ENCODE results near the gene EYA2. TPM values are rescaled to one million over a fixed set of nuclear protein-coding genes. Genes with fewer than 3 reads are reported as not detected.

The EYA2 gene
- total RNA-seq, 4 donors from 2014 or later = 0.47 to 4.1 (median 2.2) TPM

DNA sequence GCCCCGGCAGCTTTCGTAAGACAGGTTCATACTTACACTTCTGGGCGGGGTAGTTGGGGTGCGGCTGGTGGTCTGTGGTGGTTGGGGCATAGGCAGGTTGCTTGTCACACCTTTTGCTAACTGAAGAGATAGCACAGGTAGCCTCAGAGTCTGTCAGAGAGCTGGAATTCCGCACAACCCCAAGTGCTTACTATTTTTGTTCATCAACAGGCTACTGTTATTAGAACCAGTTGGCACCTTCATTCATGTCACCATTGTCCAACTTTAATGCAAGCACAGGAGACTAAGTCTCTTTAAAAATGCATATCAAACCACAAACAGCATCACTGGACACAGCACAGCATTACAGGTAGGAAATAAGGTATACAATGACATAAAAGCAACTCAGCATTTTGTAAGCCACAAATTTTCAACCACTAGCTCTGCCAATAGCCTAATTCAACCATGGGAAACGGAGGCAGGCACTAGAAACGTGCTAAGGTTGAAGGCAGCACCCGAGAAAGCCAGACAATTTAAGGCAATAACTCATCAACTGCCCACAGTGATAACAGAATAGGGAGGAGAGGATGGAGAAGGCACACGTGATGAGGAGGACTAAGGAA is 318.1 kb downstream of the EYA2 start:
- peaks cover 0 to 99% of the 10 kb centered on the region in 2 donors for H3K36me3 ChIP-seq
- WGBS, 2 donors (ENCODE audit: low coverage in 1 of 2) = 93% methylated on average over 3 to 8 of the region's 9 CpGs
- no peaks in the 10 kb centered on the region for H3K9me3 ChIP-seq
- H3K27me3 ChIP-seq = no peaks in the 10 kb centered on the region
- H3K4me3 ChIP-seq = no peak overlapping the region
- TF ChIP-seq, protein P1, sequence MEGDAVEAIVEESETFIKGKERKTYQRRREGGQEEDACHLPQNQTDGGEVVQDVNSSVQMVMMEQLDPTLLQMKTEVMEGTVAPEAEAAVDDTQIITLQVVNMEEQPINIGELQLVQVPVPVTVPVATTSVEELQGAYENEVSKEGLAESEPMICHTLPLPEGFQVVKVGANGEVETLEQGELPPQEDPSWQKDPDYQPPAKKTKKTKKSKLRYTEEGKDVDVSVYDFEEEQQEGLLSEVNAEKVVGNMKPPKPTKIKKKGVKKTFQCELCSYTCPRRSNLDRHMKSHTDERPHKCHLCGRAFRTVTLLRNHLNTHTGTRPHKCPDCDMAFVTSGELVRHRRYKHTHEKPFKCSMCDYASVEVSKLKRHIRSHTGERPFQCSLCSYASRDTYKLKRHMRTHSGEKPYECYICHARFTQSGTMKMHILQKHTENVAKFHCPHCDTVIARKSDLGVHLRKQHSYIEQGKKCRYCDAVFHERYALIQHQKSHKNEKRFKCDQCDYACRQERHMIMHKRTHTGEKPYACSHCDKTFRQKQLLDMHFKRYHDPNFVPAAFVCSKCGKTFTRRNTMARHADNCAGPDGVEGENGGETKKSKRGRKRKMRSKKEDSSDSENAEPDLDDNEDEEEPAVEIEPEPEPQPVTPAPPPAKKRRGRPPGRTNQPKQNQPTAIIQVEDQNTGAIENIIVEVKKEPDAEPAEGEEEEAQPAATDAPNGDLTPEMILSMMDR (IDR thresholded peaks at IDR 0.05) = no peak
- TF ChIP-seq POLR2AphosphoS5 (IDR thresholded peaks at IDR 0.05) = no peak
- H3K27ac ChIP-seq = no peak overlapping the region
- peaks cover 0 to under 1% (median 0%) of the 10 kb centered on the region in 3 donors for H3K4me1 ChIP-seq
- ATAC-seq = no peak

DNA sequence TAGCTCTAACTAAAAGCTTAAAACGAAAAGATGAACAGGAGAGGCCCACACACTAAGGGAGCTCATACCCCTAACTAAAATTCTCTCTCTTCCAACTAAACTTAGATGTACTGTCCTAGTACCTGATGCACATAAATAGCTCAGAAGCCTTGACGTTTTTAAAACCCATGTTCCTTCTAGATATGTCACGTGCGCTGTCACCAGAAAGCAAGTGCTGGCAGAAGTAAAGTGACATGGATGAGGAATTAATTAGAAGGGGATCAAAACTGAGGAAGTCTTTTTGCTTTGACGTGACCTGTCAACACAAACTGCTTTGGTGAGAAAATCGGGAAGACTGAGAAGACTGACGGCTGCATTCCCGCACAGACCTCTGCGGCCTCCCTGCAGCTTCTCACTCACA is 319.3 kb downstream of the EYA2 start:
- peaks cover 0 to 100% of the 10 kb centered on the region in 2 donors for H3K36me3 ChIP-seq
- WGBS, 2 donors (ENCODE audit: low coverage in 1 of 2) = 85 to 89% methylated on average over 6 to 9 of the region's 9 CpGs

DNA sequence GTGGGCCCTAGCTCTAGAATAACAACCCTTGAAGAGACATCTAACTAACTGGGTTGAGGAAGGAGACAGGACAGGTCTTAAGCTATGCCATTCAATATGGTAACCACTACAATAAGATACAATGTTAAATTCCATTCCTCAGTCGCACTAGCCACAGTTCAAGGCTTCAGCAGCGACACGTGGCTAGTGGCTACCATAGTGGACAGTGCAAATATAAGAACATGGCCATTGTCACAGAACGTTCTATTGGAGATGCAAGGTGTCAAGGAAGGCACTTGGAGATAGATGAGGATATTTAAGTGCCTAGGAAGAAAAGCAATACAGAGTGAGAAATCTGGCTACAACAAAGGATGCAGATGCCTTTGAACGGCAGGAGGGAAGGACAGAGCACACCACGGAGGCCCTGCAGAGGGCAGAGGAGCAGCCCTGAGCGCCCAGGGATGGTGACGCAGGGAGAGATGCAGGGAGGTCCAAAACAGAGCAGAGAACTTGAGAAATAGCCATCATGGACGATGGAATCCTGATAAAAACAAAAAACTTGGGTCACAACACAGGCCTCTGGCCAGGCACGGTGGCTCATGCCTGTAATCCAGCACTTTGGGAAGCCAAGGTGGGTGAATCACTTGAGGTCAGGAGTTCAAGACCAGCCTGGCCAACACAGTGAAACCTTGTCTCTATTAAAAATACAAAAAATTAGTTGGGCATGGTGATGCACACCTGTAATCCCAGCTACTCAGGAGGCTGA is 321.2 kb downstream of the EYA2 start:
- Histone ChIP-seq H3K27ac (no peak overlapping the region), H3K36me3 (peaks cover 0 to 100% of the 10 kb centered on the region in 2 donors), H3K9me3 (no peaks in the 10 kb centered on the region), H3K4me3 (no peak overlapping the region), H3K4me1 (peaks cover 0 to 6% (median 0%) of the 10 kb centered on the region in 3 donors), H3K27me3 (no peaks in the 10 kb centered on the region)
- ATAC-seq = no peak
- TF ChIP-seq POLR2AphosphoS5 (IDR thresholded peaks at IDR 0.05) (no peak), EP300 (IDR thresholded peaks at IDR 0.05) (no peak), POLR2A (IDR thresholded peaks at IDR 0.05) (no peak)
- TF ChIP-seq, protein P1 (IDR thresholded peaks at IDR 0.05) = no peak
- 76 to 89% methylated on average over 8 to 10 of the region's 10 CpGs for WGBS, 2 donors (ENCODE audit: low coverage in 1 of 2)

More for the DNA sequence above, 319.3 kb downstream of the EYA2 start:
- ATAC-seq = no peak
- Histone ChIP-seq H3K4me3 (no peak overlapping the region), H3K27ac (no peak overlapping the region), H3K27me3 (no peaks in the 10 kb centered on the region), H3K4me1 (peaks cover 0 to 6% (median 0%) of the 10 kb centered on the region in 3 donors), H3K9me3 (no peaks in the 10 kb centered on the region)
- TF ChIP-seq POLR2A (IDR thresholded peaks at IDR 0.05) (no peak), POLR2AphosphoS5 (IDR thresholded peaks at IDR 0.05) (no peak)
- TF ChIP-seq, protein P1 (IDR thresholded peaks at IDR 0.05) = no peak

DNA sequence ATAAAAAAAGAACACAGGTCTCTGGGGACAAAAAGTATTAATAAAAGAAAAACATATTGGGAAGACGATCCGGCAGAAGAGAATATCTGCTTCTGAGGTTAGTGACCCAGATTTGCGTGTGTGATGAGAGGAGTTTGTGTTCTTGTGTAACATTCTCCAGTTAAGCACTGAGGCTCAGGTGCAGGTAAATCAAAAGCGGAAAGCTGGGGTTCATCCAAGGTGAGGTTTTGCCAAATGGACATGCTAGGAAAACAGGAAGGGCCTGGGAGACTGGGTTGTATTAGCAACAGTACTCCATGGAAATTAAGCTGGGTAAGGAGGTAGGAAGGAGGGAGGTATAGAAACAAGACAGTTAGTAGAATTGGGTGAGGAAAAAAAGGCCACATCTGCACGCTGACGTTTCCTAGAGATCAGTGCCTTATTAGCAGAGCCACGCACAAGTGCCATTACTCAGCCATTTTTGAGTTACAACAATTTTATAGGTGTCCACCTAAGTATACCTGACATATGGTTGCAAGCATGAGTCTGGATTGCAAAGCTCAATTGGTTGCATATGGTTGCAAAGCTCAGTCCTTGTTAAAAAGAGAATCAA is 322.3 kb downstream of the EYA2 start:
- Histone ChIP-seq H3K27me3 (no peaks in the 10 kb centered on the region), H3K36me3 (peaks cover 0 to 100% of the 10 kb centered on the region in 2 donors), H3K4me3 (no peak overlapping the region), H3K4me1 (peaks cover 0 to 6% (median 0%) of the 10 kb centered on the region in 3 donors), H3K27ac (no peak overlapping the region), H3K9me3 (no peaks in the 10 kb centered on the region)
- ATAC-seq = no peak
- TF ChIP-seq POLR2AphosphoS5 (IDR thresholded peaks at IDR 0.05) = no peak
- TF ChIP-seq EP300 (IDR thresholded peaks at IDR 0.05) = no peak
- no peak for TF ChIP-seq POLR2A (IDR thresholded peaks at IDR 0.05)
- TF ChIP-seq, protein P1 (IDR thresholded peaks at IDR 0.05) = no peak
- 82% methylated on average over 3 to 6 of the region's 7 CpGs for WGBS, 2 donors (ENCODE audit: low coverage in 1 of 2)

Data from gastroesophageal sphincter (tissue), 4 donors.